ENCODE measurements around the gene KCNC1.

Gene KCNC1

GRCh38 chr11:17793642-17794170, 59.1 kb downstream of the KCNC1 start:
- DNase-seq (ENCODE audit: low read depth), result no peak

GRCh38 chr11:17794981-17795380, 60.4 kb downstream of the KCNC1 start:
- no peak for DNase-seq (ENCODE audit: low read depth)

- no peak for DNase-seq (ENCODE audit: low read depth)
These were observed 61.6 kb downstream of the KCNC1 start for GRCh38 chr11:17796154-17796553.

GRCh38 chr11:17798253-17798652, 63.7 kb downstream of the KCNC1 start:
- no peak for DNase-seq (ENCODE audit: low read depth)

GRCh38 chr11:17798716-17799115, 64.1 kb downstream of the KCNC1 start:
- DNase-seq (ENCODE audit: low read depth), result no peak

GRCh38 chr11:17799147-17799546, 64.6 kb downstream of the KCNC1 start:
- DNase-seq (ENCODE audit: low read depth), result no peak

- no peak for DNase-seq (ENCODE audit: low read depth)
These were observed 66.6 kb downstream of the KCNC1 start for GRCh38 chr11:17801166-17801565.

GRCh38 chr11:17802491-17802890, 67.9 kb downstream of the KCNC1 start:
- no peak for DNase-seq (ENCODE audit: low read depth)

GRCh38 chr11:17803754-17804334, 69.3 kb downstream of the KCNC1 start:
- DNase-seq (ENCODE audit: low read depth), result no peak

GRCh38 chr11:17805043-17805442, 70.5 kb downstream of the KCNC1 start:
- DNase-seq (ENCODE audit: low read depth), result no peak

GRCh38 chr11:17805873-17806272, 71.3 kb downstream of the KCNC1 start:
- DNase-seq (ENCODE audit: low read depth), result no peak

- DNase-seq (ENCODE audit: low read depth), result no peak
These were observed 72.5 kb downstream of the KCNC1 start for GRCh38 chr11:17807034-17807433.

GRCh38 chr11:17810041-17810440, 75.5 kb downstream of the KCNC1 start:
- no peak for DNase-seq (ENCODE audit: low read depth)

GRCh38 chr11:17810746-17811145, 76.2 kb downstream of the KCNC1 start:
- DNase-seq (ENCODE audit: low read depth), result no peak

GRCh38 chr11:17811352-17811751, 76.8 kb downstream of the KCNC1 start:
- no peak for DNase-seq (ENCODE audit: low read depth)

GRCh38 chr11:17812091-17812864, 77.7 kb downstream of the KCNC1 start:
- no peak for DNase-seq (ENCODE audit: low read depth)

GRCh38 chr11:17812865-17813187, 78.2 kb downstream of the KCNC1 start:
- no peak for DNase-seq (ENCODE audit: low read depth)

- DNase-seq (ENCODE audit: low read depth), result no peak
These were observed 78.9 kb downstream of the KCNC1 start for GRCh38 chr11:17813391-17814059.

- no peak for DNase-seq (ENCODE audit: low read depth)
These were observed 80.0 kb downstream of the KCNC1 start for GRCh38 chr11:17814546-17814945.

- no peak for DNase-seq (ENCODE audit: low read depth)
These were observed 81.8 kb downstream of the KCNC1 start for GRCh38 chr11:17816232-17816931.

- peak; percentile 3 for DNase-seq (ENCODE audit: low read depth)
These were observed 87.2 kb downstream of the KCNC1 start for GRCh38 chr11:17821648-17822400.

- DNase-seq (ENCODE audit: low read depth), result no peak
These were observed 87.8 kb downstream of the KCNC1 start for GRCh38 chr11:17822401-17822781.

Data from non-pigmented ciliary epithelial cell (primary cell).